HUES6 (cell line): ENCODE results near the gene PRR12.

Experiments
- H3K27ac ChIP-seq: 2 replicates; pipeline ENCODE4 v1.7.0; 2013; ENCODE audit warnings: low read depth, mild to moderate bottlenecking, low read length, inconsistent platforms
- H3K27me3 ChIP-seq: 2 replicates; pipeline ENCODE4 v1.6.1; 2013; ENCODE audit warnings: low read length; ENCODE audit not compliant: control insufficient read depth, insufficient read depth
- H3K36me3 ChIP-seq: 2 replicates; pipeline ENCODE4 v1.6.1; 2013; ENCODE audit warnings: low read length; ENCODE audit not compliant: control insufficient read depth, insufficient read depth
- H3K4me1 ChIP-seq: 2 replicates; pipeline ENCODE4 v1.6.1; 2013; ENCODE audit warnings: low read length; ENCODE audit not compliant: control insufficient read depth, insufficient read depth
- H3K4me3 ChIP-seq: 2 replicates; pipeline ENCODE4 v1.5.1; 2013; ENCODE audit warnings: low read depth, low read length
- H3K9ac ChIP-seq: one replicate; pipeline ENCODE4 v1.6.1; 2013; ENCODE audit warnings: mild to moderate bottlenecking, low read length
- H3K9me3 ChIP-seq: 2 replicates; pipeline ENCODE4 v1.6.1; 2013; ENCODE audit warnings: low read depth, low read length; ENCODE audit not compliant: control insufficient read depth, insufficient read depth

The PRR12 gene

DNA sequence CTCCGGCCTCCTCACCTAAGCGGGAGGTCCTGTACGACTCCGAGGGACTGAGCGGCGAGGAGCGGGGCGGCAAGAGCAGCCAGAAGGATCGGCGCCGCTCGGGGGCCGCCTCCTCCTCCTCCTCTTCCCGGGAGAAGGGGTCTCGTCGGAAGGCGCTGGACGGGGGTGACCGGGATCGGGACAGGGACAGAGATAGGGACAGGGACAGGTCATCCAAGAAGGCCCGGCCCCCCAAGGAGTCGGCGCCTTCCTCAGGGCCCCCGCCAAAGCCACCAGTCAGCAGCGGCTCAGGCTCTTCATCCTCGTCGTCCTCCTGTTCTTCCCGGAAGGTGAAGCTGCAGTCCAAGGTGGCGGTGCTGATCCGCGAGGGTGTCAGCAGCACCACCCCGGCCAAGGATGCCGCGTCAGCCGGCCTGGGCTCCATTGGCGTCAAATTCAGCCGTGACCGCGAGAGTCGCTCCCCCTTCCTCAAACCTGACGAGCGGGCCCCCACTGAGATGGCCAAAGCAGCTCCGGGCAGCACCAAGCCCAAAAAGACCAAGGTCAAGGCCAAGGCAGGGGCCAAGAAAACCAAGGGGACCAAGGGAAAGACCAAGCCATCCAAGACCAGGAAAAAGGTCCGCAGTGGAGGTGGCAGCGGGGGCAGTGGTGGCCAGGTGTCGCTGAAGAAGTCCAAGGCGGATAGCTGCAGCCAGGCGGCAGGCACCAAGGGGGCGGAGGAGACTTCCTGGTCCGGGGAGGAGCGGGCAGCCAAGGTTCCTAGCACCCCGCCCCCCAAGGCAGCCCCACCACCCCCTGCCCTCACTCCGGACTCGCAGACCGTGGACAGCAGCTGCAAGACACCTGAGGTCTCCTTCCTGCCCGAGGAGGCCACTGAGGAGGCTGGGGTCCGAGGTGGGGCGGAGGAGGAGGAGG lies 61.8 kb downstream of the PRR12 start:
- Histone ChIP-seq H3K4me3 (no peak overlapping the region), H3K27me3 (no peaks in the 10 kb centered on the region), H3K9ac (no peak overlapping the region), H3K4me1 (peaks cover 9% of the 10 kb centered on the region), H3K9me3 (no peaks in the 10 kb centered on the region), H3K36me3 (peaks cover 83% of the 10 kb centered on the region), H3K27ac (no peak overlapping the region)

DNA sequence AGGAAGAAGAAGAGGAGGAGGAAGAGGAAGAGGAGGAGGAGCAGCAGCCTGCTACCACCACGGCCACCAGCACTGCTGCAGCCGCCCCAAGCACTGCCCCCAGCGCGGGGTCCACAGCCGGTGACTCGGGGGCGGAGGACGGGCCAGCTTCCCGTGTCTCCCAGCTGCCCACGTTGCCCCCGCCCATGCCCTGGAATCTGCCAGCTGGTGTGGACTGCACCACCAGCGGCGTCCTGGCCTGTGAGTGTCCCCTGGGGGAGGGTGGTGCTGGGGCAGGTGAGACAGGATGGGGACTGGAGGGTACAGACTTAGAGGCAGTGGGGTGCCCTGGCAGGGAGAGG lies 62.5 kb downstream of the PRR12 start:
- Histone ChIP-seq H3K27ac (no peak overlapping the region), H3K36me3 (peaks cover 84% of the 10 kb centered on the region), H3K9me3 (no peaks in the 10 kb centered on the region), H3K27me3 (no peaks in the 10 kb centered on the region), H3K9ac (no peak overlapping the region), H3K4me3 (no peak overlapping the region), H3K4me1 (peaks cover 9% of the 10 kb centered on the region)

DNA sequence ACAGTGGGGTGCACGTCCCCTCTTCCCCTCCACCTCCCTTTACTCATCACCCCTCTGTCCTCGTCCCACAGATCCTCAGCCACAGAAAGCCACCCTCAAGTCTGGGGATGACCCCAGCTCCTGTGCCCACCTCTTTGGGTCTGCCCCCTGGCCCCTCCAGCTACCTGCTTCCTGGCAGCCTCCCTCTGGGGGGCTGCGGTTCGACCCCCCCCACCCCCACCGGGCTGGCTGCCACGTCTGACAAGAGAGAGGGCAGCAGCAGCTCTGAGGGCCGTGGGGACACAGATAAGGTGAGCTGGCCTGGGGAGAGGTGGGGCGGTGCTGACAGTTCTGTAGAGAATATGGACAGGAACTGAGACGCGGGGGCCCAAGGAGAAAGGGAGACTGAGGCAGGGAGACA lies 63.6 kb downstream of the PRR12 start:
- Histone ChIP-seq H3K27me3 (no peaks in the 10 kb centered on the region), H3K36me3 (peaks cover 88% of the 10 kb centered on the region), H3K9me3 (no peaks in the 10 kb centered on the region), H3K4me1 (peaks cover 9% of the 10 kb centered on the region), H3K27ac (no peak overlapping the region), H3K9ac (no peak overlapping the region), H3K4me3 (no peak overlapping the region)

DNA sequence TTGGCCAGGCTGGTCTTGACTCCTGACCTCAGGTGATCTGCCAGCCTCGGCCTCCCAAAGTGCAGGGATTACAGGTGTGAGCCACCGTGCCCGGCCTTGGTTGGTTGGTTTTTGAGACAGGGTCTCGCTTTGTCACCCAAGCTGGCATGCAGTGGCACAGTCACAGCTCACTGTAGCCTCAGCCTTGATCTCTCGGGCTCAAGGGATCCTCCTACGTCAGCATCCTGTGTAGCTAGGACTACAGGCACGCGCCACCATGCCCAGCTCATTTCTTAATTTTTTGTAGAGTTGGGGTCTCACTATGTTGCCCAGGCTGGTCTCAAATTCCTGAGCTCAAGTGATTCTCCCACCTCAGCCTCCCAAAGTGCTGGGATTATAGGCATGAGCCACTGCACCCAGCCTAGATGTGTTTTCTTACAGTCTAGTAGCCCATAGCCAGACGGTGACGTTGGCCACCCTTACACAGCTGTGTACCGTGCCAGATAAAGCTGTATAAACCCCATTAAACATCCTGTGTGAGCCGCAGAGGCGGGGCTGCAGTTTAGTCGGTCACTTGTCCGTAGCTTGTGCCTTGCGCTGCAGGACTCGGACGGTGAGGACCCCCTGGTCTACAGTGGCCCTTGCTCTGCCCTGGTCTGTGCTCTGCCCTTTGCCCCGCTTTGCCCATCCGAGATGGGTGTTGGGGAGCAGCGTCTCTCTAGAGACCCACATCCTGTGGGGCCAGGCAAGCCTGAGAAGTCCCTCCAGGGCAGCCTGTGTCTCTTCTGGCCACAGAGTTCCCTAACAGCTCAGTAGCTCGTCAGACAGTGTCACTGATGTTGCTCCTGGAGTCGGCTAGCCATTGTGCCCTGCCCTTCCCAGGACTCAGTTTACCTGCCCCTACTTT lies 64.8 kb downstream of the PRR12 start:
- Histone ChIP-seq H3K9me3 (peaks cover 8% of the 10 kb centered on the region), H3K4me1 (peaks cover 9% of the 10 kb centered on the region), H3K4me3 (no peak overlapping the region), H3K27ac (no peak overlapping the region), H3K9ac (no peak overlapping the region), H3K27me3 (no peaks in the 10 kb centered on the region), H3K36me3 (peaks cover 89% of the 10 kb centered on the region)

DNA sequence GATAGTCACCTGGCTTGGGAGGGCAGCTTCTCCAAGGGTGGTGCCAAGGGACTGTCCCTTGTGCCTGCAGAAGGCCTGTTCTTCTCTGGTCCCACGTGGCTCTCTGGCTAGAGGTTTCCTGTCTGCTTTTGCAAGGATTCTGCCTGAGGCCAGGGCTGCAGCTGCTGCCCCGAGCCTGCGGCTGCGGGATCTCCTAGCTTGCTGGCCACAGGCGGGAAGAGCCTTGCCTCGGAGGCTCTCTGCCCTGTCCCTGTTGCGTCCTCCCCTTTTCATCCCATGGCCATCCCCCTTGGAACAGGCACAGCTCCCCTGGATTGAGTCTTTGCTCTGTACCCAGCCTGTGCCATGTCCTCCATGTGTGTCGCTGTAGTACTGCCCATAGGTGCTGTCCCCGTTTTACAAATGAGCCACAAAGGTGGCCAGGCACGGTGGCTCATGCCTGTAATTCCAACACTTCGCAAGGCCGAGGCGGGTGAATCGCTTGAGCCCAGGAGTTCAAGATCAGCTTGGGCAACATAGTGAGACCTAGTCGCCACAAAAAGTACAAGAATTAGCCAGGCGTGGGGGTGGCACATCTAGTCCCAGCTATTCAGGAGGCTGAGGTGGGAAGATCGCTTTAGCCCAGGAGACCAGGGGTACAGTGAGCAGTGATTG lies 65.6 kb downstream of the PRR12 start:
- H3K27me3 ChIP-seq: no peaks in the 10 kb centered on the region
- H3K36me3 ChIP-seq: peaks cover 91% of the 10 kb centered on the region
- H3K4me1 ChIP-seq: peaks cover 9% of the 10 kb centered on the region
- no peak overlapping the region for H3K9ac ChIP-seq
- no peak overlapping the region for H3K27ac ChIP-seq
- H3K9me3 ChIP-seq: peaks cover 8% of the 10 kb centered on the region
- no peak overlapping the region for H3K4me3 ChIP-seq

DNA sequence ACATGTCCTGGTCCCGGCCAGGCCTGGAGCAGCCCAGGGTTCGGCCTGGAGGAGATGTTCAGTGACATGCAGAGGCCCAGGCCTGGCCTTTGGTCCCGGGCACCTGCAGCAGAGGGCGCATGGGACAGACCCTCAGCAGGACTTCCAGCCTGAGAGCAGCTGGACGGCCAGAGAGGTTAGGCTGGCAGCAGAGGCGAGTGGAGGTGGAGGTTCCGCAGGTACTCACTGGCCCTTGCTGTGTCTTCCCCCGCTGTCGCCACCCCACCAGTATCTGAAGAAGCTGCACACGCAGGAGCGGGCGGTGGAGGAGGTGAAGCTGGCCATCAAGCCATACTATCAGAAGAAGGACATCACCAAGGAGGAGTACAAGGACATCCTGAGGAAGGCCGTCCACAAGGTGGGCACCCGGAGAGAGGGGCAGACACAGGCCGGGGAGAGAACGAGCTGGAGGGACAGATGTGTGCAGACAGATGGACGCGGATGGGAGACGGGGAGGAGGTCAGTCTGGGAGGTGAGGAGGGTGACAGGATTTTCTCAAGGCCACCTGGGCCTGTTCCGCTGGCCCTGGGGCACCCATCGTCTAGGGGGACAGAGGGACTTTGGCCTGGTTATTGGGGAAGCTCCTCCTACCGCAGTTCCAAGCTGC lies 66.6 kb downstream of the PRR12 start:
- no peak overlapping the region for H3K9ac ChIP-seq
- no peaks in the 10 kb centered on the region for H3K27me3 ChIP-seq
- H3K27ac ChIP-seq: no peak overlapping the region
- H3K4me1 ChIP-seq: peaks cover 9% of the 10 kb centered on the region
- peaks cover 96% of the 10 kb centered on the region for H3K36me3 ChIP-seq
- peaks cover 8% of the 10 kb centered on the region for H3K9me3 ChIP-seq
- no peak overlapping the region for H3K4me3 ChIP-seq

DNA sequence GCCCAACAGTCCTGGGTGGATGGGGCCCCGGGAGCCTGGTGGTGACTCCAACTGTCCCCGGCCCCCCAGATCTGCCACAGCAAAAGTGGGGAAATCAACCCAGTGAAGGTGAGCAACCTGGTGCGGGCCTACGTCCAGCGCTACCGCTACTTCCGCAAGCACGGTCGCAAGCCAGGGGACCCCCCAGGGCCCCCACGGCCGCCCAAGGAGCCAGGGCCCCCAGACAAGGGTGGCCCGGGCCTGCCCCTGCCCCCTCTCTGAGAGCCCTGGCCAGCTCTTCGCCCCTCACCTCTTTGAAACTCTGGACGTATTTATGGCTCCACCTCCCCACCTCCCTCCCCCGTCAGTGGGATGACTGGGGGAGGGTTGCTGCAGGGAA lies 67.1 kb downstream of the PRR12 start:
- no peak overlapping the region for H3K4me3 ChIP-seq
- H3K9me3 ChIP-seq: peaks cover 8% of the 10 kb centered on the region
- H3K4me1 ChIP-seq: peaks cover 9% of the 10 kb centered on the region
- H3K27ac ChIP-seq: no peak overlapping the region
- H3K36me3 ChIP-seq: peaks cover 97% of the 10 kb centered on the region
- no peak overlapping the region for H3K9ac ChIP-seq
- H3K27me3 ChIP-seq: no peaks in the 10 kb centered on the region

DNA sequence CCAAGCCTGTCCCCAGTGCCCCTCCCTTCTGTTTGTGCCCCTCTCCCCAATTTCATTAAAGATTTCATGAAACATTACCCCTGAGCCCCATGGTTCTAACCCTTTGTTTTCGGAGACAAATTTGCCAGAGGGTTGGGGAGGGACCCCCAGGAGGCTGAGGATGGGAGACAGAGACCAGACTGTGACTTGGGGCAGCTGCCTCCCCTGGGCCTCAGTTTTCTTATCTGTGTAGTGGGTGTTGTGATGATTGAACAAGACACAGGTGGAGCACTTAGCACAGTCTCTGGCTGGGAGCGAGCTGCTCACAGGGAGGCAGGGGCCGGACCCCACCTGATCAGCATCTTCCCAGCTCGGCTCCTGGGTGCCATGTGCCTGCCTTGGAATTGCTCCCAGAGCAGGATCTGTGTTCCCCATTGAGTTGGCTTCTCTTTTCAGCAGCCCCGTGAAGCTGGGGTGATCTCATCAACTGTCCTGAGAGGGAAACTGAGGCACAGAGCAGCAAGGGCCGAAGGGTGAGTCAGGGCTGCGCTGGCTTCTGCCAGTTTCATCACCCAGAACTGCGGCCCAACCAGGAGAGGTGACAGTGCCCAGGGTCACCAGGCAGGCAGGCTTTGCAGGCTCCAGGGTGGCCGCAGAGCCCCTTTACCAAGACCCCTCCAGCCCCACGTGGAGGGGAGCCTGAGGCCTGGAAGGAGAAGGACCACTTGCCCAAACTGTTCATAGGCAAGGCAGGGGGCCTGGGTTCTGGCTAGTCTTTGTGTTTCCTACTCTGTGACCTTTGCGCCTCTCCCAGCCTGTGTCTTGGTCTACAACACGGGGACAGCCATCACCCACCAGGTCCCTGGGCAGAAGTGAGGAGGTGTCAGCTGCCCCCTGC lies 67.8 kb downstream of the PRR12 start:
- Histone ChIP-seq H3K9me3 (peaks cover 8% of the 10 kb centered on the region), H3K4me3 (no peak overlapping the region), H3K27ac (no peak overlapping the region), H3K4me1 (peaks cover 9% of the 10 kb centered on the region), H3K27me3 (no peaks in the 10 kb centered on the region), H3K9ac (no peak overlapping the region), H3K36me3 (peaks cover 93% of the 10 kb centered on the region)

DNA sequence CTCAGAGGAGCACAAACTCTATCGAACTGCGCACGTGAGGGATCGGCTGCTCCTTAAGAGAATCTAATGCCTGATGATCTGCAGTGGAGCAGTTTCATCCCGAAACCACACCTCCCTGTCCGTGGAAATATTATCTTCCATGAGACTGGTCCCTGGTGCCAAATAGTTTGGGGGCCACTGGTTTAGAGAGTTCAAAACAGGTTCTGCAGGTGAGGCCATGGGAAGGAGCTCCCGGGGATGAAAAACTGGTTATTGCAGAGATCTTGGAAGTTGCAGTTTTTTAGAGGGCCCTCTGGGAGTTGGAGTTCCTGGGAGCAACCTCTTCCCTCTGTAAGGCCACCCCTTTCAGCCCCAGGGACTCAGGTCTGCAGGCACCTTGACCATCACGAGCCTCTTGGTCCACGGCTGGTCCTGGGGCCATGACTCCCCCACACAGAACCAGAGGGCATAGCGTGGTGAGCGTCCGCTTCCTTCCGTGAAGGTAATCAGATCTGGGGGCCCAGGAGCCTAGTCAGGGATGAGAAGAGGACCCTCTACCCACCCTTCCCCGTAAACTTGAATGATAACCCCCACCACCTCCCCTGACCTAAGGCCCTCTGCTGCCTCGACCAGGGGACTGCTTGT lies 69.5 kb downstream of the PRR12 start:
- Histone ChIP-seq H3K27ac (no peak overlapping the region), H3K36me3 (peaks cover 76% of the 10 kb centered on the region)

More for the DNA sequence above, 69.5 kb downstream of the PRR12 start:
- Histone ChIP-seq H3K4me1 (peaks cover 11% of the 10 kb centered on the region), H3K4me3 (no peak overlapping the region), H3K9me3 (peaks cover 8% of the 10 kb centered on the region), H3K9ac (no peak overlapping the region), H3K27me3 (no peaks in the 10 kb centered on the region)
